ENCODE data around the gene TRIM9. TPM values are rescaled to one million over a fixed set of nuclear protein-coding genes. Genes with fewer than 3 reads are reported as not detected.

TRIM9 gene
- total and polyA plus RNA-seq, 9 donors, result 0.36 to 8.7 (median 1.7) TPM

GRCh38 chr14:51056421-51056820, 38.5 kb downstream of the TRIM9 start:
- no peaks in the 10 kb centered on the region for H3K4me1 ChIP-seq (ENCODE audit: insufficient read depth)
- H3K36me3 ChIP-seq, result no peaks in the 10 kb centered on the region
- H3K4me3 ChIP-seq, result no peak overlapping the region
- DNase-seq, result no peak
- H3K27me3 ChIP-seq, result no peaks in the 10 kb centered on the region
- TF ChIP-seq EP300 (IDR thresholded peaks at IDR 0.05) (no peak), CTCF (IDR thresholded peaks at IDR 0.05) (no peak), POLR2A (IDR thresholded peaks at IDR 0.05) (no peak)
- no peaks in the 10 kb centered on the region for H3K9me3 ChIP-seq
- intact Hi-C loops (cut with DNase I), result no loop called here
- no peak overlapping the region for H3K27ac ChIP-seq

- no peak for DNase-seq
- H3K36me3 ChIP-seq, result no peaks in the 10 kb centered on the region
- no peaks in the 10 kb centered on the region for H3K27me3 ChIP-seq
- intact Hi-C loops (cut with DNase I), result no loop called here
- WGBS, 3 donors, result 66 to 71% (median 69%) methylated on average over 2 of the region's 2 CpGs
- no peak overlapping the region for H3K27ac ChIP-seq
- H3K4me3 ChIP-seq, result no peak overlapping the region
- H3K9me3 ChIP-seq, result no peaks in the 10 kb centered on the region
- TF ChIP-seq POLR2A (IDR thresholded peaks at IDR 0.05) (no peak), EP300 (IDR thresholded peaks at IDR 0.05) (no peak), CTCF (IDR thresholded peaks at IDR 0.05) (no peak)
- H3K4me1 ChIP-seq (ENCODE audit: insufficient read depth), result no peaks in the 10 kb centered on the region
Observed at GRCh38 chr14:51053157-51053556, 41.7 kb downstream of the TRIM9 start.

GRCh38 chr14:51044961-51045360, 49.9 kb downstream of the TRIM9 start:
- WGBS, 3 donors, result 89 to 93% (median 91%) methylated on average over 3 of the region's 3 CpGs
- no peak for DNase-seq
- TF ChIP-seq EP300 (IDR thresholded peaks at IDR 0.05) (no peak), CTCF (IDR thresholded peaks at IDR 0.05) (no peak), POLR2A (IDR thresholded peaks at IDR 0.05) (no peak)
- Histone ChIP-seq H3K4me1 (ENCODE audit: insufficient read depth) (no peaks in the 10 kb centered on the region), H3K27me3 (no peaks in the 10 kb centered on the region), H3K27ac (no peak overlapping the region), H3K4me3 (no peak overlapping the region), H3K9me3 (no peaks in the 10 kb centered on the region), H3K36me3 (no peaks in the 10 kb centered on the region)
- intact Hi-C loops (cut with DNase I), result no loop called here

- no peak for DNase-seq
- no peaks in the 10 kb centered on the region for H3K4me1 ChIP-seq (ENCODE audit: insufficient read depth)
- H3K27ac ChIP-seq, result no peak overlapping the region
- intact Hi-C loops (cut with DNase I), result no loop called here
- no peaks in the 10 kb centered on the region for H3K9me3 ChIP-seq
- no peak overlapping the region for H3K4me3 ChIP-seq
- 74 to 81% (median 76%) methylated on average over 5 of the region's 5 CpGs for WGBS, 3 donors
- H3K27me3 ChIP-seq, result no peaks in the 10 kb centered on the region
- H3K36me3 ChIP-seq, result no peaks in the 10 kb centered on the region
- TF ChIP-seq CTCF (IDR thresholded peaks at IDR 0.05) (no peak), POLR2A (IDR thresholded peaks at IDR 0.05) (no peak)
Observed at GRCh38 chr14:51041883-51042282, 53.0 kb downstream of the TRIM9 start.

GRCh38 chr14:51041108-51041531, 53.8 kb downstream of the TRIM9 start:
- H3K36me3 ChIP-seq, result no peaks in the 10 kb centered on the region
- TF ChIP-seq EP300 (IDR thresholded peaks at IDR 0.05) (no peak), POLR2A (IDR thresholded peaks at IDR 0.05) (no peak), CTCF (IDR thresholded peaks at IDR 0.05) (no peak)
- no peaks in the 10 kb centered on the region for H3K9me3 ChIP-seq
- no peak overlapping the region for H3K27ac ChIP-seq
- WGBS, 3 donors, result 40 to 62% (median 50%) methylated on average over 5 of the region's 5 CpGs
- intact Hi-C loops (cut with DNase I), result no loop called here
- H3K4me3 ChIP-seq, result no peak overlapping the region
- no peaks in the 10 kb centered on the region for H3K4me1 ChIP-seq (ENCODE audit: insufficient read depth)
- no peak for DNase-seq
- H3K27me3 ChIP-seq, result no peaks in the 10 kb centered on the region

All from ovary (tissue), 9 donors.